22Rv1 (cell line): ENCODE data around the gene CA5A.

Source experiments
- H3K27ac ChIP-seq: fragments of 450-650 bp; 2 replicates; pipeline ENCODE4 v1.5.1; 2017
- CTCF ChIP-seq: fragments of 450-650 bp; IDR thresholded peaks from 2 replicates; pipeline ENCODE4 v1.5.1; 2017; ENCODE audit warnings: mild to moderate bottlenecking
- ZFX ChIP-seq: fragments of 450-650 bp; IDR thresholded peaks from 2 replicates; pipeline ENCODE4 v1.6.1; 2017; ENCODE audit warnings: antibody characterized with exemption, borderline replicate concordance

CA5A gene

GRCh38 chr16:87949071-87949744 lies 12.9 kb upstream of the CA5A start:
- no peak for TF ChIP-seq ZFX
- no peak for TF ChIP-seq CTCF
- H3K27ac ChIP-seq: no peak overlapping the region

DNA sequence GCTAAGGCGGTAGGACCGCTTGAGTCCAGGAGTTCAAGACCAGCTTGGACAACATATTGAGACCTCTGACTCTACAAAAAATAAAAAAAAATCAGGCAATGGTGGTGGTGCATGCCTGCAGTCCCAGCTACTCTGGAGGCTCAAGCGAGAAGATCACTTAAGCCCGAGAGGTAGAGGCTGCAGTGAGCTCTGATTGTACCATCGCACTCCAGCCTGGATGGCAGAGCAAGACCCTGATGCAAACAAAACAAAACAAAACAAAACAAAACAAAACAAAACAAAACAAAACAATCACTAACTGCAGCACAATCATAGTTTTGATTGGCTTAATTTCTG lies 12.4 kb upstream of the CA5A start:
- no peak overlapping the region for H3K27ac ChIP-seq
- TF ChIP-seq CTCF: no peak
- no peak for TF ChIP-seq ZFX

GRCh38 chr16:87948119-87948545 lies 11.8 kb upstream of the CA5A start:
- H3K27ac ChIP-seq: no peak overlapping the region
- no peak for TF ChIP-seq CTCF
- TF ChIP-seq ZFX: no peak

DNA sequence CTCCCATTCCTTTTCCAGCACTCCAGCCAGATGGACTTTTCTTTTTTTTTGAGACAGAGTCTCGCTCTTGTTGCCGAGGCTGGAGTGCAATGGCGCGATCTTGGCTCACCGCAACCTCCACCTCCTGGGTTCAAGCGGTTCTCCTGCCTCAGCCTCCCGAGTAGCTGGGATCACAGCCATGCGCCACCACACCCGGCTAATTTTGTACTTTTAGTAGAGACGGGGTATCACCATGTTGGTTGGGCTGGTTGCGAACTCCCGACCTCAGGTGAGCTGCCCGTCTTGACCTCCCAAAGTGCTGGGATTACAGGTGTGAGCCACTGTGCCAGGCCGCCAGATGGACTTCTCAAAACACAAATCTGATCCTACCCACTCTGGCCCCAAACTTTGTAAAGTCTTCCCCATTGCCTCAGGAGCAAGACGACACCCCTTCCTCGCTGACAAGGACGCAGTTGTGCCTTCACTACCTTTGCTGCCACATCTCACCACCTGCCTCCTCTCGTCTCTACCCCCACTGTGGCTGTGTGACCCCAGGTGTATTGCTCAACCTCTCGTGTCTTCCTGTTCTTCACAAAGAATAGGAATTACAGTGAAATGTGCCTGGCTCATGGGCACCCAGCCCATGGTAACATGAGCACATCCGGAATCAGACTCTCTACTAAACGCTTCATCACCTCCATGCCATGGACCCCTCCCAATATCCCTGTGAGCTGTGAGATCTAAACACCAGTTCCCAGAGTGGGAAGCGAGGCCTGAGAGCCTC lies 11.2 kb upstream of the CA5A start:
- no peak overlapping the region for H3K27ac ChIP-seq

GRCh38 chr16:87946596-87947347 lies 10.4 kb upstream of the CA5A start:
- no peak overlapping the region for H3K27ac ChIP-seq
- TF ChIP-seq ZFX (no peak), CTCF (no peak)

More for the DNA sequence above, 11.2 kb upstream of the CA5A start:
- TF ChIP-seq CTCF: no peak

DNA sequence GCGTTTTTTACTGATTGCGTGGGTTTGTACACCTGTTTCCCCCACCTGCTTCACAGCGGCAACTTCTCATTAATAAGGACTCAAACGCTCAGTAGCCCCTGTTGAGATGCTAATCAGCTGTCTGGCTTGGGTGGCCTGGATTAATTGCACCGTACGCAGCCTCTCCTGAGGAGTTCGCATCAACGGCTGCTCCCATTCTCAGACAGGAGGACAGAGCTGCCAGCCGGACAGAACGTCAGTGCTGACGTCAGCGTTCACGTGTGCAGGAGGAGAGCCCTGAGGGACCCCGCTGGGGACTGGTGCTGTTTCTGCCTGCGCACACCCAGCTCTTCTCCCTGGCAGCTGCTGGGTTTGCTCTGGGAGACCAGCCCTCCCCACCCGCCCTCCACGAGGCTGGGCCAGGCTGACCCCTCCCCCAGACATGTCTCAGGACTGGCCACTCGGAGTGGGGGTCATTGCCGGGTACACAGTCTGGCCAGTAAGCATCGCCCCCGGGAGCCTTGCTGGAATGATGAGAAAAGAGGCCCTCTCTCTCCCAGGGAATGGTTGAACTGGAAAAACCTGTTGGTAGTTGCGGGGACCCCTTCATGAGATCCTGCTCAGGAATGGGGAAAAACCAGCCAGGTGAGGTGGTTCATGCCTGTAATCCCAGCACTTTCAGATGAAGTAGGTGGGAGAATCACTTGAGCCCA lies 9.2 kb upstream of the CA5A start:
- TF ChIP-seq ZFX: no peak
- no peak for TF ChIP-seq CTCF
- H3K27ac ChIP-seq: no peak overlapping the region
